Ishikawa (cell line): ENCODE data around the gene NWD2.

Experiments used
- CEBPB ChIP-seq: IDR thresholded peaks from 2 replicates; pipeline ENCODE4 v1.6.1; 2012
- CREB1 ChIP-seq: IDR thresholded peaks from 2 replicates; pipeline ENCODE4 v1.6.1; 2012; ENCODE audit warnings: low read depth
- EGR1 ChIP-seq: IDR thresholded peaks from 2 replicates; pipeline ENCODE4 v1.6.1; 2012
- EP300 ChIP-seq: IDR thresholded peaks from 2 replicates; pipeline ENCODE4 v1.6.1; 2012; ENCODE audit warnings: borderline replicate concordance
- FOXM1 ChIP-seq: IDR thresholded peaks from 2 replicates; pipeline ENCODE4 v1.6.1; 2012; ENCODE audit warnings: low read depth, borderline replicate concordance
- MAX ChIP-seq: IDR thresholded peaks from 2 replicates; pipeline ENCODE4 v1.6.1; 2012
- NFIC ChIP-seq: IDR thresholded peaks from 2 replicates; pipeline ENCODE4 v1.6.1; 2012
- RAD21 ChIP-seq: IDR thresholded peaks from 2 replicates; pipeline ENCODE4 v1.6.1; 2012; ENCODE audit warnings: low read depth
- REST ChIP-seq: IDR thresholded peaks from 2 replicates; pipeline ENCODE4 v1.6.1; 2012; ENCODE audit warnings: low read depth, mild to moderate bottlenecking
- TAF1 ChIP-seq: IDR thresholded peaks from 2 replicates; pipeline ENCODE4 v1.6.1; 2012; ENCODE audit warnings: low read depth, mild to moderate bottlenecking
- TEAD4 ChIP-seq: IDR thresholded peaks from 2 replicates; pipeline ENCODE4 v1.6.1; 2012
- YY1 ChIP-seq: IDR thresholded peaks from 2 replicates; pipeline ENCODE4 v1.6.1; 2012; ENCODE audit warnings: low read depth

GRCh38 chr4:37482236-37482913 is 237.8 kb downstream of the NWD2 start:
- no peak for TF ChIP-seq CEBPB
- no peak for TF ChIP-seq EGR1
- no peak for TF ChIP-seq YY1
- no peak for TF ChIP-seq RAD21
- TF ChIP-seq REST: no peak
- no peak for TF ChIP-seq EP300
- no peak for TF ChIP-seq NFIC
- TF ChIP-seq TAF1: no peak
- TF ChIP-seq CREB1: no peak
- TF ChIP-seq MAX: no peak
- no peak for TF ChIP-seq TEAD4
- no peak for TF ChIP-seq FOXM1
